Measurements from ENCODE around the gene DDX10.
"Not testable (repeated sequence)": the region's sequence is repeated elsewhere in the genome, so short reads cannot be mapped to it uniquely, and the experiment has no call there.

The DDX10 gene

DNA sequence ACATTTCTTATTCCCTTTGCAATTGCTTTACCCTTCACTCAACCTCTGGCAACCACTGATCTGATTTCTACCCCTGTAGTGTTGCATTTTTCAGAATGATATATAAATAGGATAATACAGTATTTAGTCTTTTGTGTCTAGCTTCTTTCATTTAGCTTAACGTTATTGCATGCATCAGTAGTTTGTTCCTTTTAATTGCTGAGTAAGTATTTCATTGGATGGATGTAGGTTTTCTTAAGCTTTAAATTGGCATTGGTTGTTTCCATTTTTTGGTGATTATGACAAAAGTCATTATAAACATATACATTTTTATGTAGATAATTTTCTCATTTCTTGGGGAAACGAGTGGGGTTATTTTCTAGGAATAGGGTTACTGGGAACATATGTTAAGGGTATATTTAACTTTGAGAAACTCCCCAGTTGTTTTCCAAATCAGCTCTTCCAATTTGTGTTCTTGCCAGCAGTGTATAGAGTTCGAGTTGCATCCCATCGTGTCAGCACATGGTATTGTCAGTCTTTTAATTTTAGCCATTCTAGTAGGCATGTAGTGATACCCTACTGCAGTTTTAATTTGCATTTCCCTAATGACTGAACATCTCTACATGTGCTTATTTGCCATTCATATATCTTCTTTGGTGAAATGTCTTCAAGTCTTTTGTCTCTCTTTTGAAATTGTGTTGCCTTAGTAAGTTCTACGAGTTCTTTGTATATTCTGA lies 60.3 kb downstream of the DDX10 start:
- no peak for DNase-seq

DNA sequence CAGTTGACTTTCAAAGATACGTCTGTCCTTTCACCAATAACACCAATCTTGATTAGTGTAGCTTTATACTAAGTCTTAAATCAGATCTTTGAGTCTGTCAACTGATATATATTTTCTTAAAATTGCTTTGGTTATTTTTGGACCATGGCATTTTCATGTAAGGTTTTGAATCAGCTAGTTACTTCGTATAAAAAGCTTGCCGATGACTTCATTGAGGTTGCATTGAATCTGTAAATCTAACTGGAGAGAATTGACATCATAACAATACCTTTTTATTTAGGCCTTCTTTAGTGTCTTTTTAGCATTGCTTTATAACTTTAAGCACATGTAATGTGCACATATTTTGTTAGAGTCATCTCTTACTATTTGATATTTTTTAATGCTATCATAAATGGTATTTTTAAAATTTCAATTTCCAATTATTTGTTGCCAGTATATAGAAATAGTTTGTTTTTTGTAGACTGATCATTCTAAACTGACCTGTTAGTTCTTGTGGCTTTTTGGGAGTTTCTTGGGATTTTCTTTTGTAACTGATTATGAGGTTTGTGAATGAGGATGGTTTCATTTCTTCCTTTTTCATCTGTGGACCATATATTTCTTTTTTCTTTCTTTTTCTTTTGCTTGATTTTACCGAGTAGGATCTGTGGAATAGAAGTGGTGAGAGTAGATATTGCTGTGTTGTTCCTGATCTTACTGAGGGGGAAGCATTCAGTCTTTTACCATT lies 61.4 kb downstream of the DDX10 start:
- DNase-seq = no peak

DNA sequence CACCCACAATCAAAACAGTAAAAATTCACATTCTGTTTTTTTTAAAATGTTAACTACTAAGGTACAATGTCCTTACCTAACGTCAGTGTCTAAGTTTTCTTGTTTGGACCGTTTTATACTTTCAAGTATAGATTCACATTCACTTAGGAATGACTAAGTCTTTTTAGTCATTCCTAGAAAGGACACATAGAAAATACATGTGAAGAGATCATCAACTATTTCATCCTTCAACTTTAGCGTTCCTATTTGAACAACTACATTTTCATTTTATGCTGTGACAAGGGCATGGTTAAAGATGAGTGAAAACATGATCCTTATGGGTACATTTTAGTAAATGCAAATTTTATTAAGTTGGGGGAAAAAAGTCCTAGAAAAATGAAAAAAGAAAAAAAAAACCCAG lies 62.8 kb downstream of the DDX10 start:
- DNase-seq = no peak

DNA sequence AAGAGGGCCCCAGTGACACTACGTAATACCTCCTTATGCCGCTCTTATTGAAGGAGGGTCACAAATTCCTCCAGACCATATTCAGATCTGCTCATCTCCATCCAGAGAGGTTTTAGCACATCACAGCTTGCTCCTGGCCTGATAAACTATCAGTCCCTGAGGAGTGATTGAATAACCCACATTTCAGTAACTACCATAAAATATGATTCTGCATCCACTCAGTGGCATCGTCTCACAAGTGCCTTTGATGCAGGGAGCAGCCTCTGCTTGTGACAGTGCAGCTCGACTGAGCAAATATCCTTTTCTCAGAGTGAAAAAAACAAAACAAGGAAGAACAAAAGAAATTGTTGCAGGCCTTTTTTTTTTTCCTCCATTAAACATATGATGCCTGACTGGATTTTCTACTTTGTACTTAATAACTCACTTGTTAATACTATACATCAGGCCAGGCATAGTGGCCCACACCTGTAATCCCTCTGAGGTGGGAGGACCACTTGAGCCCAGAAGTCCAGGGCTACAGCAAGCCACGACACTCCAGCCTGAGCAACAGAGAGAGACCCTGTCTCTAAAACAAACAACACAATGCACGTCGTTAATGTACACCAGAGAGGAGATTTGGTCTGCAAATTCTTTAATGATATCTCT lies 64.5 kb downstream of the DDX10 start:
- no peak for DNase-seq

DNA sequence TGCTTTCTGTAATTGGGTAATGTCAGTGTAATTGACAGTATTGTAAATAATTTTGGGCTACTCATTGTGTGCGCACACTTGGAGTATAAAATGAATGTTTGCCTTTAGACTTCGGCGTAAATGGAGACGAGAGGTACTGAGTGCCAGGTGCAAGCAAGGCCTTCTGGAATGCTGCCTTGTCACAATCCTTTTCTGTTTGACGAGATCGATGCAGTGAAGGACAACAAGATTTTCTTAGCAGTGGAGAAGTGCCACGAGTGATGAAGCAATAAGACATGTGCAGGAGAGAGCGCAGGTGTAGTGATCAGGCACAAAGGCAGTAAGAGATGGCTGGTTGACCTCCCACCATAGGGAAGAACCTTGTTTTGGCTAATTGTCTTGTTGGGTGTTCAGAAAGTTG lies 67.5 kb downstream of the DDX10 start:
- no peak for DNase-seq

DNA sequence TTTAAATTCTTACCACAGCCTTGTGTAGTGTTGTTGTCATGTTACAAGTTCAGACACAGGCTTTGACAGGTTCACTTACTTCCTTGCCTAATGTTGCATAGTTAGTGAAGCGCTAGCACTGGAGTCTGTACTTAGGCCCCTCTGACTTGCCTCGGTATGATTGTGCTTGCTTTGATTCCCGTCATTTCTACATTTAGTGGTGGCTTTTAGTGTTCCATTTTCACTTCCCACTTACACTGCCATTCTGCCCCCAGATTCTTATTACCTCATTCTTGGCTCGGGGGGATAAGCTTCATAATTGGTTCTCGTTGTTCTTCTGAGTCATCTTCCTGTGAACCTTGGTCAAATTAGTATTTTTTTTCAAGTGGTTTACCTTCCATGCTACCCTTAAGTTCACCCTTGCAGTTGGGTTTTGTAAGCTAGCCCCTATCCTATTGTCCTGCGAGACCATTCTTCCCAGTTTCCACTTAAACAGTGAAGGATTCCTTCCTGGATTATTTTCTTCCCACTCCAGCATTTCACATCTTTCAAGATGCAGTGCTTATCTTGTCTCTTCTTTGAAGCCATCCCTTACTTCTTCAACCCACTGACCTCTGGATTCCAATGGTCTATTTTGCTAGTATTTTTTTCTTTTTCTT lies 68.7 kb downstream of the DDX10 start:
- peak; percentile 13 for DNase-seq

DNA sequence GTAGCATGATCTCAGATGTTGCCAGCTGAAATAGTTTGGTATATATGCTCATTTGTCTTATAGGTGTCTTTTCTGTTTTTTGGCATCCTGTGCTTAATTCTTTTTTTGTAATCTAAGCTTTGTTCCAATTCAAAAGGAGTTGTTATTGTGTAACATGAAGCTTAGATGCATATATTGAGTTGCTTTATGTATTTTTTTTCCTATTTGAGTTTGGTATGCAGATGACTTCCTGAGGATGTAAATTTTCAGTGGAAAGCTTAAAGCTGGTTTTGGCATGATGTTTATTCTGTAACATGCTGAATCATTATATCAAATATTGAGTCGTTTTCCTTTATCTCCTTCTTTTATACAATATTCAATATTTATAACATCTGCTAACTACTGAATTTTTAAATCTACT lies 69.4 kb downstream of the DDX10 start:
- DNase-seq = no peak

DNA sequence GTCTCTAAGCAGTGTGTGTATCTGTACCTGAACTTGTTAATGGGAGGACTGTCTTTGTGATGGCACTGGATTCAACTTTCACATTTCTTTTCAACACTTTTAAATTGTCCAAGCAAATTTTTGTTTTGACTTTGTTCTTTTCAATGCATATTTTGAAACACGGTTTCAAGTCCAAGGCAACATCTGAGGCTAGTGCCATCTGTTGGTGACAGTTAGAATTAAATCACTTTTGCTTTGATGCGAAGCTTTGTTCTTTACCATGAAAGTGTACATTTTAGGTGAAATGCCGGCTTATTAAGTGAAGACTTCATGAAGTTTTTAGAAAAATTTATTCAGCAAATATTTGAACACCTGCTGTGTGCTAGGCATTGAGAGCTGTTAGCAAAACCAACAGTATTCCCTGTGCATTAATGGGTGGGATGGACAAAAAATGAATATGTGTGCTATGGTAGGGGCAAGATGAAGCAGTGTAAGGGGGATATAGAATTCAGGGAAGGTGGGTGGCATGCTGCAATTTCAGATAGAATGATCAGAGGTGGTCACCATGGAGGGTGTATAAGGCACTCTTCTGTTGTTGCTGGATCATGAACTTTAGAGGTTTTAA lies 70.2 kb downstream of the DDX10 start:
- DNase-seq = peak; percentile 37

DNA sequence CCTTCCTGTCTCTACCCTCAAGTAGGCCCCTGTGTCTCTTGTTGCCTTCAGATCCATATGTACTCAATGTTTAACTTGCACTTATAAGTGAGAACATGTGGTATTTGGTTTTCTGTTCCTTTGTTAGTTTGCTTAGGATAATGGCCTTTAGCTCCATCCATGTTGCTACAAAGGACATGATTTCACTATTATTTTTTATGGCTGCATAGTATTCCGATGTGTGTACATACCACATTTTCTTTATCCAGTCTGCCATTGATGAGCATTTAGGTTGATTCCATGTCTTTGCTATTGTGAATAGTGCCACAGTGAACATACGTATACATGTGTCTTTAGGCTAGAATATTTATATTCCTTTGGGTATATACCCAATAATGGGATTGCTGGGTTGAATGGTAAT lies 75.3 kb downstream of the DDX10 start:
- not testable (repeated sequence) for DNase-seq

DNA sequence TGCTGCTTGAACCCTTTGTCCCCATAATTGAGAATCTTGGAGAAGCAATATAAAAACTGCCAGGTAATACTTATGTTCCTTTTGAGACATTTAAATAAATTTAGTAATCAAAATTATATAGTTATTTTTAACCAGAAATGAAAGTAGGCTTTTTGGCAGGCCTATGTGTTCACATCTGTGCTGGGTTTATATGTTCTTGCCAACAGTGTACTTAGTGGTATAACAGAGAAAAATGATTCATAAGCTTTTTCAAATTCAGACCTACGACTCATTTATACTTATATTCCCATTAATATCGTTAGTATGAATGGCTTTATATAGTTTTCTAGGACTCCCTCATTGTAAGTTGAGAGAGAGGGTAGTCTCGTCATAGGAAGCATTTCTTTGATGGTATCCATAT lies 79.0 kb downstream of the DDX10 start:
- no peak for DNase-seq

DNA sequence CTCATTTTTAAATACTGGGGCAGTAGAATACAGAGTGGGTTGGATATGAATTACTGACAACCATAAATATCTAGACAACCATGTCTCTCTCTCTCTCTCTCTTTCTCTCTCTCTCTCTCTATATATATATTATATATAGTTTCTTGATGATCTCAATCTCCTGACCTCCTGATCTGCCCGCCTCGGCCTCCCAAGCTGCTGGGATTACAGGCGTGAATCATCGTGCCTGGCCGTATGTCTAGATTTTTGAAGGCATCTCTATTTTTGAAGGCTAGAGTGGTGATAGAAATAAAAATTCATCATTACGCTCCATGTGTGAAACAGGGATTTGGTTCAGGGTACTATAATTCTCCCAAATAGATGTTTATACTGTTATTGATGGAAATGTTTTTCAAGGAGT lies 84.1 kb downstream of the DDX10 start:
- DNase-seq = no peak

DNA sequence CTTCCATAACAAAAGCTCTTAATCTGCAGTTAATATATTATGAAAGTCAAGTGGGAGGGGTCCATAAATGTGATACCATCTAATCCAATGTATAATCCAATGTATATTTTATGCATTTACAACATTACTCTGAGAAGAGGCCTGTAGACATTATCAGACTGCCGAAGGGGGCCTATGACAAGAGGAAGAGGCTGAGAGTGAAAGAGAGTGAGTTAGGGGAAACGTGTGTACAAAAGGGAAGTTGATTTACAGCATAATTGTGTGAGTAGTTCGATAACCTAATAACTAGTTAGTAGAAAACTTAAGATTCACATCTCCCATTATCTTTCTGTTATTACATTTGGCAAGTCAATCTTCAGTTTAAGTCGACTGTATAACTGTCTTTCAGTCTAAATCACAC lies 86.6 kb downstream of the DDX10 start:
- DNase-seq = no peak

DNA sequence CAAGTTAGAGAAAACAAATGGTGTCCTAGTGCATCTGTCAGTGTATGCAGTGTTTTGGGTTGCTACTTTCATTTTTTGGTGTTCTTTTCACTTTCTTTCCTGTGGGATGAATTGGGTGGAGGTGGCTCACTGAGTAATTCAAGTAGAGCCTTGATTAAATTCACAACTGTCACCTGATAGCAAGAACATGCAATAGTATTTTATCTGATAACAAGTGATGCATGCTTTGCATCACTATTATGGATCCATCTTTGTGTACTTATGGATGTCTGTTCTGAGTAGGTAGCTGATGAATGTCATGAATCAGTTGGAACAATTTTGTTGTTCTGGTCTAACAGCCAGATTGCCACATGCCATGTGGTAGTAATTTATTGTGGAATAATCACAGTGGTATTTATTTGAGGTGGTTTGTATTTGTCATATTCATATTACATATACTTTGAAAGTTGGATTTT lies 87.5 kb downstream of the DDX10 start:
- DNase-seq = no peak

DNA sequence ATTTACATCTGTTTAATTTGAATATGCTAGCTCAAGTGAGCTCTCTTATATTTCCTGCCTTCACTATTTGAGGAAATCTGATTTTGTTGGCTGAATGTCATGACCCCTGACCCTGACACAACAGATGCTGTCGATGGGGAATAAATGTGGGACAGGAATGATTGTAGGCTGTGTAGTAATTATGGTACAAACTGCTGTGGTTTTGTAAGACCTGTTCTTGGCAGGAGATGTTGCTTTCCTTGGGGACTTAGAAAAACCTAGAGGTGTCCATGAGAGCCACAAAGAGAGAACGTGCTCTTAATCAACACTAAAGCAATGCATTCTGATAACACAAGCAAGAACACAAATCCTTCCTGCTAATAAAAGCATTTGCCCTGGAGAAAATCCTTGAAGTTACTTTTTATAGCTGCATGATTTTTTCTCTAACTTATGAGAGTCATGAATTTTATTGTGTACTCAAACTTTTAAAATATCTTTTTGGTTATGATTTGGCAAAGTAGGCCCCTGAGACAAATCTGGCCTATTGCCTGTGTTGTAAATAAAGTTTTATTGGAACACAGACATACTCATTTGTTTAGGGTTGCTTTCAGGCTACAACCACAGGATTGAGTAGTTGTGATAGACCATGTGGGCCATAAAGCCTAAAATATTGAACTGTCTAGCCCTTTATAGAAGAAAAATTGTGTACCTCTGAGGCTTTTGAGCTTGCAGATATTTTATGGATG lies 90.2 kb downstream of the DDX10 start:
- DNase-seq = no peak

DNA sequence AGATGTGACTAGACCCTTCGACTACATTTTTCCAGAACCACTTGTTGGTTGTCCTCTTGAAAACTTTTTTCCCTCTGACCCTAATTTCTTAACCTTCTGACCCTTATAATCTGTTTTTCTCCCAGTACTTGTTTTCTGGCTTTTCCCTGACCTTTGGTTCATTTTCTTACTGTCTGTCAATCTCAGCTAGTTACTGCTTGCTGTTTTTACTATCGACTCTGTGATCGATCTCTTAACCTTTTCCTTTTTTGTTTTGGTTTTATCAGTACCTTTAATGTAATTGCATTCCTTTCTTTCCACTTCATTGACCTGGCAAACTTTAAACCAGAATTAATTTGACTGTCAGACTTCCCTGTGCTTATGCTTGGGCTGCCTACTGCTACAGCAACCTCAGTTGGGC lies 92.8 kb downstream of the DDX10 start:
- no peak for DNase-seq

DNA sequence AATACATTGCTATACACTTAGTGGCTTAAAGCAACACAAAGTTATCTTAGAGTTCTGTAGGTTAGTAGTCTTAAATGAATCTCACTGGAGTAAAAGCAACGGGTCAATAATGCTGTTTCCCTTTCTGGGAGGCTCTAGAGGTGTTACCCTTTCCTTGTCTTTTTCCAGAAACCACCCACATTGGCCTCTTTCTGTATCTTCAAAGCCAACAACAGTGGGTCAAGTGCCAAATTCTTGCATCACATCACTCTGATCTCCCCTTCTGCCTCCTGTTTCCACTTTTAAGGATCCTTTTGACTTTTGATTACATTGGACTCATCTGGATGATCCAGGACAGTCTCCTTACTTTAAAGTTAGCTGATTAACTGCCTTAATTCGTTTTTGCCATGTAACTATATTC lies 93.6 kb downstream of the DDX10 start:
- DNase-seq = no peak

DNA sequence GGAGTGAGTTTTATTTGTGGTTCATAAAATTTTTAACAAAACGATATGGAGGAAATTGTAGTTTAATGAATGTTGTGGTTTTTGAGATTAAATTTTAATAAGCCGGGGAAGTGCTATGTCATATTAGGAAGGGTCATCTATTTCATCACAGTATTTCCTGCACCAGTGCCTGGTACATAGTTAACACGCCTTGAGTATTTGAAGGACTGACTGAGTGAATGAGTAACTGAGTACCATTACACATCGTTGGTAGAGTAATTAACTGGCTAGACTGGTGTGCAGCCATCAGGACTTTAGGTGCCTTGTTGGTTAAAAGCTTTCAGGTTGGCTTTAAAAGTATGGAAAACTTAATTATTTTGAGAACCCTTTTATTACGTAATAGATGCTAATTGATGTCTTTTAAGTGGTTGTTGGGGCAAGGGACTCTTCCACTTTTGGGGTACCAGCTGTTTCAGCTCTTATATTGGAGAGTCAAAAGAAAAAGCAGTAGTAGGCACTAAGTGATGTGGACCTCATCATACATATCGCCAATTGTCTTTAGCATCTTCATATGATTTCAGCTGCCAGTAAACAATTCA lies 101.8 kb downstream of the DDX10 start:
- DNase-seq = no peak

DNA sequence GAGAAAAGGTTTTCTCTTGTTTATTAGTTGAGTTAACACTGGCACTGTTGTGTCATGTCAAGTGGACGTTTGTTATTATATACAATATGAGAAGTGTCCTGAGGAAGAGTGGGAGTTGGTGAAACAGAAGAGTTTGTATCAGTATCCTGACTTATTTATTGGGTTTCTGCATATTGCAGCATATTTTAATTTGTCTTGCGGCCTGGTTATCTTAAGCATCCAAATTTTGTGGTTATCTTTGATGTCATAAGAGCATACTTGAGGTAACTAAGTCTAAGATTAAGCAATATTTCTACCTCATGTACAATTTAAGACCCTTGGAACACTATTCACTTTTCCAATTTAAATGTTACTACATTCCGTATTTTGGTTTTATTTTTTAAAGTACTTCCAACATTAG lies 103.5 kb downstream of the DDX10 start:
- DNase-seq = no peak

DNA sequence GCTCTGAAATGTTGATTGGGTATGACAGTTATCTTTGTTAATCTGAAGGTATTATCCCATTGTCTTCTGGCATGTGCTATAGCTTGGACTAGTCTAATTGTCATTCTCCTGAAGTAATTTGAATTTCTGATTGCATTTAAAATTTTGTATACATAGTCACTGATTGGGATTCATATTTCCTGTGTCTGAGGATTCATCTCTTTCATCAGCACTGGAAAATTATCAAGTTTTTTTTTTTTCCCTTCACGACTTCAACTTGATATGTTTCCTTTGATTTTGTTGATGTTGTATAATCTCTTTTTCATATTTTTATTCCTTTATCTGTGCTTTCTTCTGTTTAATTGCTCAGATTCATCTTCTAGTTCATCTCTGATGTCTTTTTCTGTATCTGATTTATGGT lies 104.1 kb downstream of the DDX10 start:
- DNase-seq = no peak

DNA sequence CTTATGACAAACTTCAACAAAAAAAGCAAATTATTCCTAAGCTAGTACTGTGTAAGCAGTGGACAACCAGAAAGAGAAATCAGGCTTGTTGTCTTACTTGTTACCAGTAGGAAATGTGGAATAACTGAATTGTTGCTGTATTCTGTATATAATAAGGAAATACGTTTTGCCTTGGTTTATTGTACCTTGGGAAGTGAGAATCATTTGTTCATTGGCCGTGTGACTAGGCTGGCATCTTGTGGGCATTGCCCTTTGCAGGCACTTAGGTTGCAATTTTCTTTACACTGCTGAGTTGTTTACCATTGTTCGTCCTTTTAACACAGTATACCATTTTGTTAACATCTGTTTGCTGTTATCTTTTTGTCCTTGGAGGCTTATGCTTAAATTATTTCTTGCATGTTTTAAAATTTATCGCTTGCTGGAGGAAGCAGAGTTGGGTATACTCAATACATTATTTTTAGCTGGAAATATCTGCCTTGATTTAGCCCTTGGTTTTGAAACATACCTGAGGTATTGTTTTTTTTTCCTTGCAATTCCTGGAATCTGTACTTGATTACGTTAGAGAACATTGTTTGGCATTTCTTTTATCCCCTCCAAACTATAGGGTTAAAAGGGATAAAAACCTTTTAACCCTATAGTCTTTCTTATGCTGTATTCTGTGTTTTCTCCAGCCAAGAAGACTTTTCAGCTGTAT lies 109.3 kb downstream of the DDX10 start:
- no peak for DNase-seq

DNA sequence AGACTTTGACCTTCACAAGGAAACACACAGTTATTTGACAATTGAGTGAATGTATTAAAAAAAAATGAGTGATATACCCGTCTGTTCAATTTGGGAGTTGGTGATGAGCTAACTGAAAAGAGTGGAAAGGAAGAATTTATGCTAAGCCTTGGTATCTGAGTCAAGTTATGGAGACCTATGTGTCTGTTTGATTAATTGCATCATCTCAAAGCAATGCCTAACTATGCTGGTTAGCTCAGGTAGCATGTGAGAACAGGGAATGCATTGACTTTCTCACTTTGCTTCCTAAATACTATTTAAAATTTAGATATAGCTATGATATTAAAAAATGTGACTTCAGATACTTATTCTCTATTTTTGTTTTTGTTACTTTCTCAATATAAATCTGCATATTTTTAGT lies 110.5 kb downstream of the DDX10 start:
- no peak for DNase-seq

DNA sequence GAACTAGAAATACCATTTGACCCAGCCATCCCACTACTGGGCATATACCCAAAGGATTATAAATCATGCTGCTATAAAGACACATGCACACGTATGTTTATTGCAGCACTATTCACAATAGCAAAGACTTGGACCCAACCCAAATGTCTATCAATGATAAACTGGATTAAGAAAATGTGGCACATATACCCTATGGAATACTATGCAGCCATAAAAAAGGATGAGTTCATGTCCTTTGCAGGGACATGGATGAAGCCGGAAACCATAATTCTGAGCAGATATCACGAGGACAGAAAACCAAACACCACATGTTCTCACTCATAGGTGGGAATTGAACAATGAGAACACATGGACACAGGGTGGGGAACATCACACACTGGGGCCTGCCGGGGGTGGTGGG lies 114.3 kb downstream of the DDX10 start:
- DNase-seq = not testable (repeated sequence)

All from CD4-positive, alpha-beta T cell treated with Interleukin-17A for 1 hour (primary cell).